Femur (tissue), 1 donor: ENCODE data around the gene GALT.

Source experiments
- DNase-seq: peaks from one replicate; pipeline ENCODE4 v3.0.0-alpha.2; 2017

GALT gene

DNA sequence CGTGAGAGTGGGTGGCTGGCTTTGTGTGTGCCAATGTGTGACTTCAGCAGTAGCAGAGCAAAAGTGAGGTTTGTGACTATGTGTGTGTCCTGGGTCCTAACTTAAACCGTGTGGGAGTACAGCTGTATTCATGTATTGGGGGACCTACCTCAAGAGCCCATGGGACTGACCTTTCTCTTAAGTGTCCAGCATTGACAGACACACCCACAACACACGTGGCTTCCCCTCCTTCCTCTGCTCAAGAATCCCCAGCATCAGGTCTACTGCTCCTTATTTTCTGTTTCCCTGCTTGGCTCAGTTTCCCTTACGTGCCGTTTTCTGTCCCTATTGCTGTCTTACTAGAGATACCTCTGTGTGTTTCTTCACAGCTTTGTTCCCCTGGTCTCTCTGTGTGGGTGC is 6.1 kb downstream of the GALT start:
- no peak for DNase-seq

GRCh38 chr9:34653151-34654072 is 6.9 kb downstream of the GALT start:
- peak; percentile 90 for DNase-seq

DNA sequence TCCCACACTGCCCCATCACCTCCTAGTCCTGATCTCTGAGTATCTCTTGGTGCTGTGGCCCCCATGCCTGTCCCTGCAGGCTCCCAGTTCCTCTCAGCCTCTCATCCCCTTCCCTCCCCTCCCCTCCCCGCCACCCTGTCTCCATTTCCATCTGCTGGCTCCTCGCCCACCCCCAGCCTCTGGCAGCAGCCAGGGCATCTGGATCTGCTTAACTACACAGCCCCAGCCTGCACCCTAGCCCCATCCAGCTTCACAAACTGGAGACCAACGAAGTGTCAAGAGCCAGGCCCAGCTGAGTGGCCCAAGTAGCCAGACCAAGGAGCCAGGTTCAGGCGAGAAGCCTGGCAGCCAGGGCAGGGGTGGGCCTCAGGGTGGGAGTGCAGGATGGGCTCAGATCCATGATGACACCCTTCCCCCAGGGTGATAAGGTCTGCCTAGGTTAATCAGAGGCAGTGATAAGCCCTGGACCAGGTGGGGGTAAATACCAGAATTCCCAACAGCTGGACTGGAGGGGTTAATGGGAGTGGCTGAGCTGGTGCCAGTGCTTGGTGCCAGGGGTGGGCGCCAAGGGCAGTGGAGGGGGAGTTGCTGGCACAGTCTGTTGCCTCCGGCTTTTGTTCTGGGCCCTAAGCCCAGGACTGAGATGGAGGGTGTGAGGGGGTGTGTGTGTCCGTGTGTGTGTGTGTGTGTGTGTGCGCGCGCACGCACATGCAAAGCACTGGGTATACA is 8.0 kb downstream of the GALT start:
- peak; percentile 90 for DNase-seq

DNA sequence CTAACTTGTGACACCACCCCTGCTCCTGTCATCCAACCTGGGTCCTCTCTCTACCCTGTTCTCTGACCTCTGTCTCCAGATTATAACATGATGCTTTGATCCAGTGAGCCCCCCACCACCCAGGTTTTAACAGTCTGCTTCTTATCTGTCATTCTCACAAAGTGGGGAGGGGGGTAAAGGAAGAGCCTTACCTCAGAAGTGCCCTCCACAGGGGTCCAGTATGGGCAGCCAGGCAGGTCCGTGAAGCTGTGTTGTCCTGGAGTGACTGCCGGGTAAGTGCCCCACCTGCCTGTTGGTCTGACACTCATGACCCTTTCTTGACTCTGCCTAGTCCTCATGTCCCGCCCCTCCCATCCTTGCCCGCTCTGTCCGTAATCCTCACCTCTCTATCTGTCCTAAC is 8.9 kb downstream of the GALT start:
- no peak for DNase-seq

- DNase-seq: no peak
Measured at GRCh38 chr9:34656992-34657391, 10.5 kb downstream of the GALT start.

DNA sequence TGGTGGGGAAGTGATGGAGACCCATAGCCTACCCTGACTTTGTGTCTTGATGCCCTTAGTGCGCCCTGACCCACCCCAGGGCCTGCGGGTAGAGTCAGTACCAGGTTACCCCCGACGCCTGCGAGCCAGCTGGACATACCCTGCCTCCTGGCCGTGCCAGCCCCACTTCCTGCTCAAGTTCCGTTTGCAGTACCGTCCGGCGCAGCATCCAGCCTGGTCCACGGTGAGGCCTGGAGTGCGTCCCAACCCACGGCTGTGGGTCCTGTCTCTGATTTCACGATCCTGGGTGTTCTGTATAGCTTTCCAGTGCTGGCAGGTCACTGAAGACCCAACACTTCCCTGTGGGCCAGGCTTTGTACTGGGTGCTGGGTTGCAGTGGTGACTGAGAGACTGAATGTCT is 12.0 kb downstream of the GALT start:
- DNase-seq: no peak

GRCh38 chr9:34659592-34660253 is 13.2 kb downstream of the GALT start:
- no peak for DNase-seq

GRCh38 chr9:34662526-34663302 is 16.2 kb downstream of the GALT start, which contains the start of gene CCL27:
CCL27 (minus strand) TSS chr9:34662657; CDS start chr9:34662633, 24 bp downstream.
- DNase-seq: no peak

GRCh38 chr9:34663303-34663605 is 16.8 kb downstream of the GALT start:
- no peak for DNase-seq

- DNase-seq: peak; percentile 80
Measured at GRCh38 chr9:34664281-34665066, 18.0 kb downstream of the GALT start.

DNA sequence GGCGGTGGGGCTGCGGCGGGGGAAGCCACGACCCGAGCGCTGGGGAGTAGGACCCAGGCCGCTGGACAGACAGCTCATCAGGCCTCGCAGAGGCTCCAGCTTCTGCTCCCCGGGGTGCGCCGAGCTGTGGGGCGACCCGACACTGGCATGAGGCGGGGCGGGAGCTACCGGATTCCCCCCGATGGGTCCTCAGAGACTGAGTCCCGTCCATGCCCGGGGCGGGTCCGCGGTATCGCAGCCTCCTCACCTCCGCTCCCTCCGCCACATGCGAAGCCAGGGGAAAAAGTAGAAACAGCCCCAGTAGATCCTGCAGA is 18.5 kb downstream of the GALT start:
- no peak for DNase-seq

- DNase-seq: peak; percentile 96
Measured at GRCh38 chr9:34665381-34666250, 19.1 kb downstream of the GALT start.

DNA sequence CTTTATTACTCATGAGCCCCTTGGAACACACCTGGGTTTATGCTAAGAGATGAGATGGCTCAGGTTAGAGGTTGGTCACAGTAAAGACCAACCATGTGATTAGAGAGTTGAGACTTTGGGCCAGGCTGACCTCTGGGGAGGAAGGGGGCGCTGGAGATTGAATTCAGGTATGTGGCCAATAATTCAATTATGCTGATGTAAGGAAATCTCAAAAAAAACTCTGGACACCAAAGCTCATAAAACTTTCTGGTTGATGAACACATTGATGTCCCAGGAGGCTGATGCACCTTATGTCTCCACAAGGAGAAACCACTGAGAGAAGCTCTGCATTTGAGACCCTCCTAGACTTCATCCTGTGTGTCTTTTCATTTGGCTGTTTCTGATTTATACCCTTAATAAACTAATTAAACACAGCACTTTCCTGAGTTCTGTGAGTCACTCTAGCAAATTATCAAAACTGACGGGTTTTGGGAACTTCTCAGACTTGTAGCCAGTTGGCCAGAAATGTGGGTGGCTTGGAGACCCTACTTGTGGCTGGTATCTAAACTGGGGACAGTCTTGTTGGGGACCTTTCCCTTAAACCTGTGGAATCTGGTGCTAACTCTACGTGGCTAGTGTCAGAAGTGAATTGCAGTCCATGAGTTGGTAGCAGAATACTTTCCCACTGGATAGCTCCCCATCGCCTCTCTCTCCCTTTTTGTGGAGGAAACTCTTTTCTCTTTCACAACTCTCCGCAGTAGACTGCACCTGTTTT is 23.5 kb downstream of the GALT start:
- DNase-seq: no peak

GRCh38 chr9:34671307-34671706 is 24.8 kb downstream of the GALT start:
- no peak for DNase-seq

- no peak for DNase-seq
Measured at GRCh38 chr9:34674440-34674839, 28.0 kb downstream of the GALT start.

DNA sequence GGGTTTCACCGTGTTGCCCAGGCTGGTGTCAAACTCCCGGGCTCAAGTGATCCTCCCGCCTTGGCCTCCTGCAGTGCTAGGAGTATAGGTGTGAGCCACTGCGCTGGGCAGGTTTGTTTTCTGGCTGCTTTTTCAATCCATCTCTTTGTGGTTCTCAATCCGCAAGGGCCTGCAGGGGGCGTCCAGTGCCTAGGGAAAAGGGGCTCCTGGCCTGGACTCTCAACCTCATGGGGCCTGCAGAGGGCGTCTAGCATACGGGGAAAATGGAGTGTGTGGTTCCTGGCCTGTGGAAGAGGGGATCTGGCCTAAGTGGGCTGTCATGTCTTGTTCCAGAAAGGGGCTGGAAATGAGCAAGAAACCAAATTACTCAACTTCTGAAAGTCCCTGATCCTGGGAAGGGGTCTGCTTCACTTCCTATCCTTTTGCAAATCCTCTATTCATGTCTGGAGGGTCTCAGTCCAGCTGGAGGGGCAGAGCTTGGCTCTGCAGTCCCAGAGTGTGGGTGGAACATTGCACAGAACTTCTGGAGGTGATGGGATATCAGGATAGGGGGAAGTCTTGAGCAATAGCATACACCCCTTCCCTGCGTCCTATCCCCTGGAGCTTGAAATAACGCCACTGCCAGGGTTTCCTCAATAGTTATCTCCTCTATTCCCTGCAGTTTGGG is 28.7 kb downstream of the GALT start:
- peak; percentile 63 for DNase-seq

DNA sequence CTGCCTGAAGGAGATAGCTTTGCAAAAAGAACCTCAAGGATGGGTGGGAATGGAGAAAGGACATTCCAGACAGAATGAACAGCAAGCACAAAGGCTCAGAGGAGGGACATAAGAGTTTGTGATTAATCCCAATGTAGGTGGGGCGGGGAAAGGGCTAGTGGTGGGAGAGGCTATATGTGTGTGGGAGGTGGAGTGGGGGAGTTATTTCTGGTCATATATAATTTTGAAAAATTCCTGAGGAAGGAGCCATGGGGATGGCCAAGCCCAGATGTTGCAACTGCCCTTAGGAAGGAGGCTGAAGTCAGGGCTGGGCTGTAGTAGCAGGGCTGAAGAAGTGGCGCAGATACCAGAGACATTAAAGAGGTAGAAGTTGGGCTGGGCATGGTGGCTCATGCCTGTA is 29.4 kb downstream of the GALT start:
- no peak for DNase-seq

DNA sequence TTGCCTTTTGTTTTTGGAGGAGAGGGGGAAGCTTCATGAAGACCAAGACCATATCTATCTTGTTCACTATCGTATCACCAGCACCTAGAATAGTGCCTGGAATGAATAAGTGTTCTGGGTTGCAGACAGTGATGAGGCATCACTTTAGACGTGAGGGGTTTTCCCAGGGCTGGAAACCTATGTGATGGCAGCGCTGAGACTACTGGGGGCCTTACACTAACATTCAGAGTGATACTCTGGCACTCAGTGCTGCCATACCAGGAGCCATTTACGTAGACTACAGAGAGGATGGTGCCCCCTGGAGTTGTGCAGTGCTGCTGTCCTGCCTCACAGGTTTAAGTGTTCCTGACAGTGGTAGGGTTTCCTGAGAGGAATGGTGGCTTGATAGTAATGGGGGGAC is 37.7 kb downstream of the GALT start:
- DNase-seq: no peak

DNA sequence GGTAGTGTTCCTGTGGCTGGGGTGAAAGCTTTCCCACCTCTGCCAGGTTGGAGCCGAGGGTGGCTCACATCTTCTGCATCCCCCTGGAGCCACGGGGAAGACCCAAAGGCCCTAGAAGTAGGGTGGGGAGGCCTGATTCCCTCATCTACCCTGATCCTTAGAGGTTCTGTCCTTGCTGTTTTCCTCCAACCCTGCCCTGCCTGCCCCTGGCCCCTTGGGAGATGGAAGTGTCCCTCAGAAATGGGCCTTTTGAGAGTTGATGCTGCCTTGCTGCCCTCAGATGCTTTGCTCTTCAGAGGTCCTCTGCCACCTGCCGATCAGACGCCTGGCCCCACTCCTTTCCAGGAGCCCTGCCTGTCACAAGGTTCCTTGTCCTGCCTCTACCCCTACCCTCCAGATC is 38.3 kb downstream of the GALT start:
- DNase-seq: no peak

DNA sequence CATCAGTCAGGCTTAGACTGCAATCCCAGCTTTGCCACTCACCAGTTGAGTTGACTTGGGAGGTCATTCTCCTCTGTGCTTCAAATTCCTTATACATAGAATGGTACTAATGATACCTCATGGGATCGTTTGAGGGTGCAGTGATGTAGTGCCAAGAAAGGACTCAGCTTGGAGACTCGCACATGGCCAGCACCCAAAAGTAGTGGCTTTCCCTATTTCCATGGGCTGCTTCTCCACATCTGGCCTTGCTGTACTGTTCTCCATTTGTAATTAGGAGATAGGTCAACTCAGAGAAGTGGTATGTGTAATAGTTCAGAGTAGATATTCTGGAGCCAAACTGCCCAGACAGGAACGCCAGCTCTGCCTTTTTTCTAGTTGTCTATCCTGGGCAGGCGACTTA is 39.1 kb downstream of the GALT start:
- no peak for DNase-seq
